NCI-H82 treated with DMSO at 0.1 percent for 48 hours (cell line): ENCODE results near the gene DYNAP.

Experiments used
- DNase-seq: peaks from one replicate; lab custom pipeline; 2025; ENCODE audit not compliant: unreplicated experiment; lab: John Stamatoyannopoulos, UW

The DYNAP gene

GRCh38 chr18:54630963-54631362, 39.9 kb downstream of the DYNAP start:
- DNase-seq: no peak

DNA sequence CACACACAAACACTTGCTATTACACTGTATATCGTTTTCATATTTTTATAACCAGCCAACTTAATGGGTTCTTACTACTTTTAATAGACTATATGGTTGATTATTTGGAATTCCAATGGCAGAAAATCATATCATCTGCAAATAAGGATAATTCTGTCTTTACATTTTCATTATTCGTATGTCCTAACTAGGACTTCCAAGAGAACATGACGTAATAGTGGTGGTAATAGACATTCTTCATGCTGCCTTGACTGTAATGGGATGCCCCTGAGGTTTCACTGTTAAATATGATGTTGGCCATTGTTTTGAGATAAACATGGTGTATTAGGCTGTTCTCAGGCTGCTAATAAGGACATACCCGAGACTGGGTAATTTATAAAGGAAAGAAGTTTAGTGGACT, 45.2 kb downstream of the DYNAP start:
- DNase-seq: no peak

- no peak for DNase-seq
These were observed 50.7 kb downstream of the DYNAP start for GRCh38 chr18:54641734-54642133.

DNA sequence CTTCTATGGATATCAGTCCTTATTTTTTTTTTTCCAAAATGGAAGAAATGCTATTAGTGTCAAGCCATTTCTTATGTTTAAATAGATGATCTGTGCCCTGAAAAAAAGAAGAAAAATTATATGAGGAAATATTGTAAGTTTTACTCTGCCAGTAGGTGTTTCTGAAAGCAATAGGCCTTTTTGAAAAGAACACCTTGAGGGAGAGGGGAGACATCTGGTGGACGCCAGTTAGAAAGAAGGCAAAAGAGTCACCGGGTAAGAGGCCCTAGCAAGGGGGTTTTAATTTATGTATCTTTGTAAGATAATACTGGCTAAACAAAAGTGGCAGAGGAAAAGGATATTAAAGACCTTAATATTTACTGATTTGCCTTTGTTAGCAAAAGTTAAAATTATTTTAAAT, 56.1 kb downstream of the DYNAP start:
- DNase-seq: peak; percentile 1
